ENCODE data around the gene ENKD1. TPM values are rescaled to one million over a fixed set of nuclear protein-coding genes. Genes with fewer than 3 reads are reported as not detected.

The ENKD1 gene
- total and polyA plus RNA-seq, 2 of the 13 experiments (the other 11 are each of a cell fraction or from before 2014, with no cell fraction given), result 10.8 to 20.8 TPM

- ChIA-PET CTCF (ENCODE audit: low intra/inter-chr PET ratio, low total read pairs) (no interaction called here), POLR2A (no interaction called here)
- Histone ChIP-seq H3K79me2 (ENCODE audit: insufficient read depth, low read length) (peaks cover 40% of the 10 kb centered on the region), H3K4me1 (ENCODE audit: insufficient read depth, low read length) (peaks cover 19% of the 10 kb centered on the region), H3K9me3 (ENCODE audit: low read length) (no peaks in the 10 kb centered on the region), H3K4me2 (ENCODE audit: low read depth, low read length) (no peak overlapping the region), H3K4me3 (replicated peaks in 1 of 3; ENCODE audit: insufficient read depth in 1 of 3, low read depth in 2 of 3, low read length in 3 of 3) (no peak overlapping the region), H3K27me3 (ENCODE audit: control insufficient read depth in 1 of 2, insufficient read depth in 2 of 2, low read length in 2 of 2) (no peaks in the 10 kb centered on the region), H3K36me3 (replicated peaks in 1 of 2; ENCODE audit: control insufficient read depth in 1 of 2, insufficient read depth in 2 of 2, low read length in 2 of 2) (no peaks in the 10 kb centered on the region; a peak in 2 of 5 replicates), H4K20me1 (ENCODE audit: insufficient read depth, low read length) (no peaks in the 10 kb centered on the region), H2AFZ (ENCODE audit: low read length) (no peak overlapping the region), H3K27ac (ENCODE audit: extremely low read length, insufficient read depth, low read length) (no peak overlapping the region), H3K9ac (ENCODE audit: insufficient read depth, low read depth, low read length) (no peak overlapping the region)
- TF ChIP-seq ZNF569 (CRISPR knock-in tag; IDR thresholded peaks at IDR 0.05; ENCODE audit: borderline replicate concordance) (no peak), GZF1 (CRISPR knock-in tag; IDR thresholded peaks at IDR 0.05) (no peak), CBFB (CRISPR knock-in tag; IDR thresholded peaks at IDR 0.05) (no peak), FOXK1 (CRISPR knock-in tag; IDR thresholded peaks at IDR 0.05; ENCODE audit: borderline replicate concordance, low read depth) (no peak), POLR2A (IDR thresholded peaks at IDR 0.05; ENCODE audit: insufficient read depth in 1 of 2, low read depth in 2 of 2, low read length in 2 of 2) (no peak), ZNF816 (CRISPR knock-in tag; IDR thresholded peaks at IDR 0.05; ENCODE audit: borderline replicate concordance) (no peak), DRAP1 (CRISPR knock-in tag; IDR thresholded peaks at IDR 0.05) (no peak), MLLT10 (CRISPR knock-in tag; IDR thresholded peaks at IDR 0.05) (no peak), BRD4 (CRISPR knock-in tag; IDR thresholded peaks at IDR 0.05) (no peak), RFX3 (CRISPR knock-in tag; IDR thresholded peaks at IDR 0.05) (no peak)
- 98% methylated on average over 6 of the region's 6 CpGs for WGBS (ENCODE audit: low lambda C conversion rate)
- DNase-seq (ENCODE audit: low spot score) (no peak), FAIRE-seq (no peak), ATAC-seq (no peak)
- in situ Hi-C loops (cut with HindIII; ENCODE audit: extremely low pct_ligation_motif_present, low pct_unique_long_range_greater_than_20kb) (no loop called here), intact Hi-C loops (cut with micrococcal nuclease; ENCODE audit: unreplicated experiment) (no loop called here)
- no TSS peak for BruUV-seq (replicated peaks)
These were observed 44.1 kb upstream of the ENKD1 start for GRCh38 chr16:67710607-67711006.

GRCh38 chr16:67709050-67709449 lies 42.5 kb upstream of the ENKD1 start:
- H3K4me1 ChIP-seq (ENCODE audit: insufficient read depth, low read length), result peaks cover 16% of the 10 kb centered on the region; the same call in 1 of the 2 replicates
- peaks cover 30% of the 10 kb centered on the region for H3K79me2 ChIP-seq (ENCODE audit: insufficient read depth, low read length)
- no peaks in the 10 kb centered on the region for H3K9me3 ChIP-seq (ENCODE audit: low read length)
- WGBS (ENCODE audit: low lambda C conversion rate), result 95% methylated on average over 1 of the region's 1 CpG
- intact Hi-C loops (cut with micrococcal nuclease; ENCODE audit: unreplicated experiment), result no loop called here
- in situ Hi-C loops (cut with HindIII; ENCODE audit: extremely low pct_ligation_motif_present, low pct_unique_long_range_greater_than_20kb), result no loop called here
- BruUV-seq (replicated peaks), result no TSS peak
- no peak overlapping the region for H3K4me2 ChIP-seq (ENCODE audit: low read depth, low read length)
- peaks cover 0 to 2% of the 10 kb centered on the region in 2 experiments; a peak in 2 of 5 replicates for H3K36me3 ChIP-seq (replicated peaks in 1 of 2; ENCODE audit: control insufficient read depth in 1 of 2, insufficient read depth in 2 of 2, low read length in 2 of 2)
- H3K27ac ChIP-seq (ENCODE audit: extremely low read length, insufficient read depth, low read length), result no peak overlapping the region
- H3K9ac ChIP-seq (ENCODE audit: insufficient read depth, low read depth, low read length), result no peak overlapping the region
- ChIA-PET POLR2A (interaction anchor here (0.7 to 1.1 kb wide), 3 partner anchors 10 to 375 kb away, joined by 3 read pairs; partner anchors contain the start of gene NUTF2), CTCF (ENCODE audit: low intra/inter-chr PET ratio, low total read pairs) (no interaction called here)
- H3K27me3 ChIP-seq (ENCODE audit: control insufficient read depth in 1 of 2, insufficient read depth in 2 of 2, low read length in 2 of 2), result no peaks in the 10 kb centered on the region
- FAIRE-seq, result peak; percentile 77
- H4K20me1 ChIP-seq (ENCODE audit: insufficient read depth, low read length), result no peaks in the 10 kb centered on the region
- no peak overlapping the region for H2AFZ ChIP-seq (ENCODE audit: low read length)
- H3K4me3 ChIP-seq (replicated peaks in 1 of 3; ENCODE audit: insufficient read depth in 1 of 3, low read depth in 2 of 3, low read length in 3 of 3), result no peak overlapping the region
- no peak for DNase-seq (ENCODE audit: low spot score)
- peak; percentile 87 for ATAC-seq
- TF ChIP-seq CEBPG (CRISPR knock-in tag; IDR thresholded peaks at IDR 0.05), result peak; percentile 37; the same call in 1 of the 2 replicates
- no peak for TF ChIP-seq FOXJ3 (CRISPR knock-in tag; IDR thresholded peaks at IDR 0.05; ENCODE audit: borderline replicate concordance)
- no peak for TF ChIP-seq THAP11 (CRISPR knock-in tag; IDR thresholded peaks at IDR 0.05)
- no peak for TF ChIP-seq TFAP4 (IDR thresholded peaks at IDR 0.05; ENCODE audit: borderline replicate concordance, low read depth)
- peak; percentile 49; the same call in 1 of the 2 replicates for TF ChIP-seq ZNF362 (CRISPR knock-in tag; IDR thresholded peaks at IDR 0.05; ENCODE audit: borderline replicate concordance)
- no peak for TF ChIP-seq SP2 (CRISPR knock-in tag; IDR thresholded peaks at IDR 0.05)
- TF ChIP-seq TOE1 (CRISPR knock-in tag; IDR thresholded peaks at IDR 0.05), result no peak
- no peak for TF ChIP-seq KMT2A (CRISPR knock-in tag; IDR thresholded peaks at IDR 0.05)
- no peak for TF ChIP-seq YEATS4 (CRISPR knock-in tag; IDR thresholded peaks at IDR 0.05; ENCODE audit: borderline replicate concordance)

All from HepG2 (cell line).